Stimulated activated CD8-positive, alpha-beta memory T cell treated with anti-CD3 and anti-CD28 coated beads, Interleukin-15, amount 100 ng/mL, for 48 hours (primary cell): Measurements from ENCODE around the gene ALG1.
"Not testable (repeated sequence)": the region's sequence is repeated elsewhere in the genome, so short reads cannot be mapped to it uniquely, and the experiment has no call there.

ENCODE experiments used
- DNase-seq, 2 donors: peaks; one replicate each; pipeline ENCODE4 v3.0.0-alpha.2; 2020; ENCODE audit warnings: low read depth in 2 of 2

The ALG1 gene

DNA sequence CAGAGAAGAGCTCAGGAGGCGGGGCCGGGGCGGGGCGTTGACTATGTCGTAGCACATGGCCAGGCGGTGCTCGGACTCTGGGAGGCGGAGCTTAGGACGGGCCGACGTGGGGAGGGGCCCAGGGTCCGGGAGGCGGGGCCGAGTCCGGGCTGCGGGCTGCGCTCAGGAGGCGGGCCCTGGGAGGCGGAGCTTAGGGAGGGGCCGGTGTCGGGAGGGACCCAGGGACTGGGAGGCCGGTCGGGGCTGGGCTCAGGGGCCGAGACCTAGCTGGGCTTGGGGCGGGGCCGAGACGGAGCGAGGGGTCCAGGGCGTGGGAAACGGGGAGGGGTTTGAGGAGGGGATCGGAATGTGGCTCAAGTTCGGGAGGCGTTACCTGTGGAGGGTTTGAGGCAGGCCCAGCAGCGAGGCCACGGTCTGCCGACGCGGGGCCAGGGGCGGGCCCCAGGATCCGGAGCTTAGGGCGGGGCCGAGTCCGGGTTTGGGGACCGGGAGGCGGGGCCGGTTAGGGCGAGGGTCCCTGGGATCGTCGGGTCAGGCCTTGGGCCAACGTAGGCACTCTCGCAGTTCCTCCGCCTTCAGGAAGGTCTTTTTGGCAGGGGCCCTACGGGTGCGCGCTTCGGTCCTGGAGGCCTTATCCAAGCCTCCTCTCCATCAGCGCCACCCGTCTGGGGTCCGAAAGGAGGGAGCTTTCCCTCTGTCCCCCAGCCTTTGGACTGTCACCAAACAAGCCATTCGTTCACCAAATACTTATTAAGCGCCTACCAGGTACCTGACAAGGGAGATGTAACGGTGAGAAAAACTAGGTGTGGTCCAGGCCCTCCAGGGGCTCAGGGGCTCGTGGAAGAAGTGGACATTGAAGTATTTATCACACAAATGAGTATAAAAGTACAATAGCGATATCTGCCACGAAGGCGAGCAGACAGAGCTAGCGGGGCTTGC lies 26.8 kb downstream of the ALG1 start:
- peak; percentile 56 to 61 for DNase-seq

DNA sequence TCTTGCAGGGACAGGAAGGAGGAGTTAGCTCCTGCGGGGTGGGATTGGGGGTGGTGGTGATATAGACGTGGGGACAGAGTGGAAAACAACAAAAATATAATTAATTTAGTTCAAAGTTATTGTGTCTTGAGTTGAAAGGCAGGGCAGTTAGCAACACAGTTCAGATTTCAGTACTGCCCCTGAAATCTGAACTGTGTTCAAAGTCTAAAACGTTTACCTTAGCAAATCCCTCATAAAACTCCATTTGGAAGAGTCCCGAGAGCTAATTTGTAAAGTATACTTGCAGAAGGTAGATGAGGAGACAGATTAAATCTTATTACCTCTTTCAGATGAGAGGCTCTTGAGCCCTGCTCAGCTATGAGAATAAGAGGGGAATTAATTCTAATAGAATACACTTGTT lies 27.5 kb downstream of the ALG1 start:
- not testable (repeated sequence) for DNase-seq

DNA sequence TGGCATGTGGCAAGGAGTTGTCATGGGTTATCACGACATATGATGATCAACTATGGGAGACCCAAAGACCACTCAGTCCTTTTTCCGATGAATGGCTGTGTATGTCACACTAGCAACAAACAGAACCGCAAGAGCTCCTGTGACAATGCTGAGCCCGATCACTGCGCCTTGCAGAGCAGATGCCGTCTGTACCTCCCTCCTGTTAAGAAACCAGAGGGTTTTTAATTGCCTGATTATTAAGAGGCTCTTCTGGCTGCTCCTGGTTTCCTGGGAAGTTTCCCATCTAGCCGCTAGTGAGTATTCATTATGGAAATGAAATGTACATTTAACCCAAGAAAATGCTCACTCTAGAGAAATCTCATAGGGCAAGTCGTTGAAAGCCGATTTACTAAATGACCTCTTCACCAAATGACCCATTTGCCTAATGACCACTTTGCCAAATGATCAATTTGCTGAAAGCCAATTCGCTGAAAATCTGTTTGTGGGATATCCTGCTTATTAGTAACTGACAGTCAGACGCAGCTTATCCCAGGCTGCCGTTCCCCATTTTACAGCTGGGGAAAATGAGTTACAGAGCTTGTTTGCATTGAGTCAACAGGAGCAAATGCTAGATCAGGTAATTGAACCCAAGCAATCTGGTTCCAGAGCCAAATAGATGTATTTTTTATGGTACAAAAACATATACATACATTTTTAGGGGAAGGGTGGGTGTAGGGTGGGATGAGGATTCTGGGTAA lies 31.8 kb downstream of the ALG1 start:
- DNase-seq: not testable (repeated sequence)

DNA sequence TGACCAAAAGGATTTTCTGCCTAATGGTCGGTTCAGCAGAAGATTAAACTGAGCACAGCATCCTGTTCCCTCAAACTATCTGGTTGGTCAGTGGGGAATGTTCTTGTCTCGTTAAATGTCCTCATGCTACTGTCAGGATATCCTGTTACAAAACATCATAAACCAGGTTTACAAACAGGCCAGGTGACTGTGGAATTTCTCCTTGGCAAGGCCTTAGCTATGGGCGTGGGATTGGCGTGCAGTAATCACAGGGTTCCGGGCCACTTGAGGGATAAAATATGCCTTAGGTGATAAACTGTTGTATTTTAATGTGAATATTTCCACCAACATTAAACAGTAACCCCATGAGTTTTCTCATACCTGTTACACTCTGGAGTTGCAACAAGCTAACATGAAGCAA lies 33.4 kb downstream of the ALG1 start:
- not testable (repeated sequence) for DNase-seq

DNA sequence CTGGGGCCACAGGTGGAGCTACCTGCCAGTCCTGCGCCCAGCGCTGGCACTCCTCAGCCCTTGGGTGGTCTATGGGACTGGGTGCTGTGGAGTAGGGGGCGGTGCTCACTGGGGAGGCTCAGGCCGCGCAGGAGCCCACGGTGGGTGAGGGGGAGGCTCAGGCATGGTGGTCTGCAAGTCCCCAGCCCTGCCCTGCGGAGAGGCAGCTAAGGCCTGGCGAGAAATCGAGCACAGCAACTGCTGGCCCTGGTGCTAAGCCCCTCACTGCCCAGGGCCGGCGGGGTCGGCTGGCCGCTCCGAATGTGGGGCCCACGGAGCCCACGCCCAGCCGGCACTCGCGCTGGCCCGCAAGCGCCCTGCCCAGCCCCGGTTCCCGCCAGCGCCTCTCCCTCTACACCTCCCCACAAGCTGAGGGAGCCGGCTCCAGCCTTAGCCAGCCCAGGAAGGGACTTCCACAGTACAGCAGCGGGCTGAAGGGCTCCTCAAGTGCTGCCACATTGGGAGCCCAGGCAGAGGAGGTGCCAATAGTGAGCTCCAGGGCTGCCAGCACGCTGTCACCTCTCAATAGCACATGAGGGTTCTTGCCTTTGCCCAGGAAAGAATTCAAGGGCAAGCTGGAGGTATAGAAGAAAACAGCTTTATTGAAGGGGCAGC lies 37.0 kb downstream of the ALG1 start:
- no peak for DNase-seq

GRCh38 chr16:5110933-5111332 lies 39.3 kb downstream of the ALG1 start:
- DNase-seq: not testable (repeated sequence)

DNA sequence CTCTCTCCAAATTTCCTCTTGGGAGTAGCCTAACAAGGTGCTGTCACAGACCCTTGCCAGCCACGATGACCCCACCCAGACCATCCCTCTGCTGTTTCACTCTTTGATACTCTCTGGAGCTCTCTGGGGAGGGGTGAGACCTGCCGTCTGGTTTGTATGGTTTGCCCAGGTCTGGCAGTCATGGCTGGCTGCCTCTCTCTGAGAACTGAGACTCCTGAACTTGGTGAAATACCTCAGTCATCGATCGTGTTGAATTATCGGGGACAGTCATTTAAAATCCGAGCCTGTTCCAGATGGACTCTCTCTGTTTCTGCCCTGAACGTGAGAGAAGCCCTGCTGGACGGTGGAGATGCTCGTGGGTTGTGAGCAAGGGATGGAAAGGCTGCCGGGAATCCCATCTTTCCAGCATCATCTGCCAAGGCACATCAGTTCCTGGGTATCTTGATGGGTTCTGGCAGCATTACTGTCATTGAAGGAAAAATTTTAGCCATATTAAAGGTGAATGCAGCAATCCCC lies 45.2 kb downstream of the ALG1 start:
- not testable (repeated sequence) for DNase-seq

DNA sequence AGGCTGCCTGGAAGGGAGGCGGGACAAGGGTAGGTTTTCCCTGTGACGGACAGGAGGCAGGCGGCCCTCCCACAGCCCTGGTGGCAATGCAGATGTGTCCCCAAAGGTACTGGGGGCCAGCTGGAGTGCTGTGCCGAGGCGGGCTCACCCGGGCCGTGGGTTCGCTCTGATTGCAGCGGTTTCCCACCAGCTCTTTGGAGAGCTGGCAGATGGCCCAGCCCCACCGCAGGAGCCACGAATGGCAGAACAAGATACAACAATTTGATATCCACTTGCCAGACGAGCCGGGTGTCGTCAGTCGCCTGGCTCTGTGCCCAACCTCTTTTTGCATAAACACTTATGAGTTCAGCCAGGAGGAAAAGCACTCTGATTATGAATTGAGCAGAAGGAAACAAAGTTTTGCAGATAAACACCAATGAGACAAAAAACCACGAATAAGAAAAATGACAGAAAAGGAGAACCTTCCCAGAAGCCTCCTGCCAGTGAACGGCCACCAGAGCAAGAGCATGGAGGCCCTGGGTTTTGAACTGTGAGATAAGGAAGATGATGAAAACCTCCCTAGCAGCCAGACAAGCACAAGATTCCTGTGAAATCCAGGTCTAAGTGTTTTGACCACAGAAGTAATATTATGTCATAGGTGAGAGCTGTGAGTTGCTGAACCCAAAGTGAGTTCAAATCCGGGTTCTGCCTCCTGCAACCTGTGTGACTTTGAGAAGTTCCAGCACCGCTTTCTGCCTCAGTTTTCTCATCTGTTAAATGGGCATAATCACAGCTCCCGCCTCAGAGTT lies 45.9 kb downstream of the ALG1 start:
- DNase-seq: peak; percentile 11 to 25

DNA sequence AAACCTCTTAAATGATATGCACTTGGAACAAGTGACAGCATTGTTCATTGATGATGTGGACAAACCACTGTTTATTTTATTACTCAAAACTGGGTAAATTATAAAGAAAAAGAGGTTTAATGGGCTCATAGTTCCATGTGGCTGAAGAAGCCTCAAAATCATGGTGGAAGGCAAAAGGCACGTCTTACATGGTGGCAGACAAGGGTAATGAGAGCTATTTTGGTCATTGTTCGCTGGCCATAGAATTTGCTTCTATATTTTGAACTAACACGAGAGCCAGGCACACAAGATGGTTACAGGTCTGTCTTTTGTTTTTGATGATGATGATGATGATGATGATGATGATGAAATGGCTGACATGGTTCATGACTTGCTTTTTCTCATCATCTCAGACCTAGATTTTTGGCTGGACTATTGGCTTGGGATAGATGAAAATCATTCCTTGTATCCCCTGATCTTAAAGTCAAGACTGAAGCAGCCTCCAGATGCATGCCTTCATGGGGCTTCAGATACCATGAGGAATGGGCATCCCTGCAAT lies 59.9 kb downstream of the ALG1 start:
- DNase-seq: not testable (repeated sequence)

DNA sequence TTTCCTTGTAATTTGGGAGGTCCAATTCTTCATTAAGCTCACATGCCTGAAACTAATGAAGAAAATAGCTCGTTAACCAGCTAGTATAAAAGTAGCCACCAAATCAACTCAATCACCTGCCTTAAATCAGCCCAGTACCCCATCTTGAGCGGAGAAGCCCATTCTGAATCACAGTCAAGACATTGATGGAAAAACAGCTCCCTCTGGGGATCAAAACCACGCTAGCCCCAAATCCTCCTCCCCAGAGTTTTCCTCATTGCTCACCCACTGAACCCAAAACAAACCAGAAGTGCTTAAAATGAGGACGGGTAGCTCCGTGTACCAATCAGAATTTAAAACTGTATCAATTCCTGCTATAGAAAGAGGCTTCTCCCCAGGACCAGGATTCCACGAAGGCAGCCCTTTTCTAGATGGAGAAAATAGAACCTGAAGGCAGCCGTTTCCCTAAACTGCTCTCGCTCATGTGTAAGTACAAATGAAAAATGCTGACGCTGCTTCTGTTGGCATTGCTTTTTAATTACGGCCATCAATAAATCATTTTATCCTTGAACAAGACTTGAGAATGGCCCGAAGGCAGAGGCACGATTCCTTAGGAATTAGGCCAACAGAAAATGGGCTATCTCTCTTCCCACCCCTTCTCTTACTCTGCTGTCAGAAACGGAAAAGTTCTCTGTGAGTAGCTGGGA lies 61.4 kb downstream of the ALG1 start:
- DNase-seq: not testable (repeated sequence)

DNA sequence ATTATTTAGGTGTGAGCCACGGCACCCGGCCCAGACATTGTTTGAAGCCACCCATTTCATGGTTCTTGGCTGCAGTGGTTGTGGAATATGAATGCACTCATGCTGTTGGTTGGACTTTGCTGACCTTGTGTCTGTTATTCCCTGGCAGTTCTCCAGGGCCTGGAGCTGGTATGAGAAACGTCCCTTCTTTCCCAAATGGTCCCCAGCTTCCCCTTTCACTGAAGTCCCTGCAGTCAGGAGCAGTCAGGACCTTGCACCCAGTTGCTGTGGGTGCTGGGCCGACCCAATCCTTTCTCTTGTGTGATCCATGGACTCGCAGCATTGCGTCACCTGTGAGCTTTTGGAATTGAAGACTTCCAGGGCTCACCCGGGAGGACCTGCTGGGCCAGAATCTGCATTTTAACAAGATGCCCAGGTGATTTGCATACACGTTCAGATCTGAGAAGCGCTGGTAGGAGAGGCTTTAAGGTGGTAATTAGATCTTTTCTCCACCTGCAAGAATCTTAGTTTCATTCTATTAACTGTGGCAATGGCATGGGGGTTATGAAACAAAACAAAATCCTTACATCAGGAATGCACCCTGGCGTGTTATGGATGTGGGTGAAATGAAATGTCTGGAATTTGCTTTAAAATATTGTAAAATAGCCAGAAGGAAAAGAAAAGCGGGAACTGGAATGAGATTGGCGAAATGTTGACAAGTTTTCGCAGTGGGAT lies 63.3 kb downstream of the ALG1 start:
- DNase-seq: not testable (repeated sequence)
